ENCODE results near the gene GABRA5.

DNA sequence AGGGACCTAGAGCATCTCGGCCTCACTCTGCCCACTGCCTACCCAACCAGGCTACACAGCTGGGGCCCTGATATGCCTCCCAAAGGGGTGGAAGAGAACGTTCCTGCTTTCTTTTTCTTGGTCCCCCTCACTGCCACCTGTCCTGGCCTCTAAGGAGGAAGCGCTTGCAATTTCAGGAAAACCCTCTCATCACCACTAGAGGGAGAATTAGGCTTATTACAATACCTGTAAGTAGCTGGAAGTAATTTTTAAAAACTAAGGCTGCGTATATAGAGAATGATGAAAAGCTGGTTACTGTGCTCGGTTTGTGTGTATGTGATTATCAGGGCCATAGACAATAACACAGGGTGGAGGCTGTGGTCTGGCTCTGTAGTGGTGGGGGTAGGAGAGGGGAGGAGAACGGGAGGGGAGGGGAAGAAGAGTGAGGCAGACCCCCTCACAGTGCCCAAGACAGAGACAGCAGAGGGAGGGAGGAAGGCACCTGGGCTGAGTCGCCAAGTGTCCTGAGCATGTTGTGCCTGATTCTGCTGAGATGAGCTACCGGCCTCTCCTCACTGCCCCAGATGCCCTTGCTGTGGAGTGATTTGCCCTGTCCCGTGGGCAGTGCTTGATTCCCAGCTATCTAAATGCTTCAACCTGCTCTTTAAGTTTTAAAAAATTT lies 107.4 kb downstream of the GABRA5 start:
- TF ChIP-seq, protein P1, sequence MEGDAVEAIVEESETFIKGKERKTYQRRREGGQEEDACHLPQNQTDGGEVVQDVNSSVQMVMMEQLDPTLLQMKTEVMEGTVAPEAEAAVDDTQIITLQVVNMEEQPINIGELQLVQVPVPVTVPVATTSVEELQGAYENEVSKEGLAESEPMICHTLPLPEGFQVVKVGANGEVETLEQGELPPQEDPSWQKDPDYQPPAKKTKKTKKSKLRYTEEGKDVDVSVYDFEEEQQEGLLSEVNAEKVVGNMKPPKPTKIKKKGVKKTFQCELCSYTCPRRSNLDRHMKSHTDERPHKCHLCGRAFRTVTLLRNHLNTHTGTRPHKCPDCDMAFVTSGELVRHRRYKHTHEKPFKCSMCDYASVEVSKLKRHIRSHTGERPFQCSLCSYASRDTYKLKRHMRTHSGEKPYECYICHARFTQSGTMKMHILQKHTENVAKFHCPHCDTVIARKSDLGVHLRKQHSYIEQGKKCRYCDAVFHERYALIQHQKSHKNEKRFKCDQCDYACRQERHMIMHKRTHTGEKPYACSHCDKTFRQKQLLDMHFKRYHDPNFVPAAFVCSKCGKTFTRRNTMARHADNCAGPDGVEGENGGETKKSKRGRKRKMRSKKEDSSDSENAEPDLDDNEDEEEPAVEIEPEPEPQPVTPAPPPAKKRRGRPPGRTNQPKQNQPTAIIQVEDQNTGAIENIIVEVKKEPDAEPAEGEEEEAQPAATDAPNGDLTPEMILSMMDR (IDR thresholded peaks at IDR 0.05): no peak
- no peak for TF ChIP-seq EZH2 (IDR thresholded peaks at IDR 0.05; ENCODE audit: borderline replicate concordance, insufficient read depth, low read depth, low read length, poor library complexity, severe bottlenecking)

All from B cell (primary cell).